HG02885 (cell line): ENCODE measurements around the gene OR5AU1.

Source experiments
- ATAC-seq: cut with Tn5 transposase; IDR thresholded peaks from one replicate; pipeline ENCODE4 v1.9.1; 2021; ENCODE audit warnings: mild to moderate bottlenecking; ENCODE audit not compliant: unreplicated experiment, poor library complexity

Gene OR5AU1

DNA sequence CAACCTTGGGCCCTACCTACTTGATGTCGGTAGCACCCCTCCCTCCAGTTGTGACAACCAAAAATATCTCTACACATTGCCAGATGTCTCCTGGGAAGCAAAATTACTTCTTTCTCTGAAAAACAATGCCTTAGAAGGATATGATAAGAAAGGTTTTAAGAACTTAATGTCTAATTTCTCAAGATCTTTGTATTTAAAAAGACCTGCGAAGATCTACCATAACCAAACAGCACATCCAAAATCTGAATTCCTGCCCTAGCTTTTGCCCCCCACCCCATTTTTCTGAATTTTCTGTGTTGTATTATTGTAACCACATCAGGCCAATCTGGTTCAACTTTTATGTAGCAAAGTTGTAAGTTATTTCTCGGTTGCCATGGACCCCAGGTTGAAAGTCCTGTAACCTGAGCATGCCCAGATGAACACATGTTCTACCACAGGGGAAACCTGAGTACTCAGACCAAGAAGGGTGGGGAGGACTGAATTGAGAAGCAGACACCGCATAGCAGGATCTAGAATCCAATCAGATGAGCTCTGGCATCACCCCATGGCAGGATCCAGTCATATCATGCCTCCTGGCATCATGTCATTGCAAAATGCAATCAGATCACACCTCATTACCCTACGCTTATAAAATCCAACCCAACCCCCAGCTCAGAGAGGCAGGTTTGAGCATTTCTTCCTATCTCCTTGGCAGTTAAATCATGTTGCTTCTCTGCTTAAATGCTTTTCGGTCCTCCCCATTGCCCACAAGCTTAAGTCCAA is 46.3 kb downstream of the OR5AU1 start:
- ATAC-seq = peak; percentile 56

DNA sequence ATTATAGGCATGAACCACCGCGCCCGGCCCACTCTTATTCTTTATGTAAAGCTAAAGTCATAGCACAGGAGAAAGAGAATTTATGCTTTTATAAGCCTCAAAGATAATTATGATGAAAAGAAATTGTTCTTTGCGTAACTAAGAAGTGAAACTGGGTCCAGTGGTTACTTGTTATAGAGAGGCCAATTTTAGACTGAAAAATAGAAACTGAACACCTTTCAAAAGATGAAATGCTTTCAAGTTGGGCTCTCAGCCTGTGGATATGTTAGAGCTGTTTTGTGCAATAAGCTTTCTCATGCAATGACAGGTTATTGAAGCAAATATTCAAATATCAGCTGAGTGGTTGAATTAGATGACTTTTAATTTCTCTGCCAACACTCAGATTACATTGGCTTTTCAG is 47.1 kb downstream of the OR5AU1 start:
- no peak for ATAC-seq

DNA sequence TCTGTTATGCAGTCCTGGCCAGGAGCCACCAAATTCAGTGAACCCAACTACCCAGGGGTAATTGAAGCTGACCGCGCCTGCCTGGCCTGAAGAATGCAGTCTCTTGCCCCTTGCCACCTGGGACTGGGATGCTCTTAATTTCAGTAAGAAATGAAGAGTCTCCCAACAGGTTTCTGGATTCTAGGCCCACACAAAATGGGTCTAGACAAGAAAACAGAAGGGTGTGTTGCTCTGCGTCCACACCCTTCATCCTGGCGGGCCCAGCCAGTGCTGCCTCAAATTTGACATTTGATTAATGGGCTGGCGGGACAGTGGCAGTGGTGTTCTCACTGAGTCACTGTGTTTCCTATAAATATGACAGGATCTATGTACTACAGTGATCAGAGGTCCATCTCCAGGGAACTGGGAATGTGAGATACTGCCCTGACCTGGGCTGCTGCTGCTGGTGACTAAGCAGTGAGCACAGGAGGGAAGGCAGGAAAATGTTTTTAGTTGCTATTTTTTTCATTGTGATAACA is 48.5 kb downstream of the OR5AU1 start:
- no peak for ATAC-seq

DNA sequence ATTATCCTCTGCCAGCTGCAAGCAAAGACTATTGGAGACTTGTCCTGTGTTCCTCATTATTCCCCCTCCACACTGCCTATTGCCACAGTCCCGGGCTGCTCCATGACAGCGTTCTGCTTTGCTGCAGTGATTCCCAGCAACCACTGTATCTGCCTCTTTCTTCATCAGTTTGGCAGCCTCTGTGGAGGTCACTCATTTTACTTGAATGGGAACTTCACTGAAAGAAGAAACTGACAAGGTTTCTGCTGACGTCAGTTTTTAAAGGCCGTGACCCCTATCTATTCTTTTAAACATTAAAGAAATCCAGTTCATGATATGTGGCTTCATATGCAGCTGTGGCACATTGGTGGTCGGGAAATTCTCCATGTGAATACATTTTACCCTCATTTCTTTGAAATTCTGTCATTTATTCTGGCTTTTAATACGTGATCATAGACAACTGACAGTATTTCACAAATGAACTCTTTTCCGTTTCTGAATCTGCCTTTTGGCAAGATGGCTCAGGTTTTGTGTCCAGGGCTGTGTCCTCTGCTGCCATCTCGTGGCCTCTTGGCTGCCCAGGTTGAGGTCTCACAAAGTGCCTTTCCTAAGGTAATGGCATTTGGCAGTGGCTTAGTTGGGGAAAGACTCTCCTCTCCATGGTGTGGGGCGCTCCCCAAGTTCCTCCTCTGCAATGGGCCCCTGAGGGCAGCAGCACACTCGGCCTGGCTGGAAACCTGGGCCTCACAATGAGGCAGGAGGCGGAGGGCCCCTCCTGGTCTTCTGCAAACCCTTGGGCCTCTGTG is 49.2 kb downstream of the OR5AU1 start:
- ATAC-seq = no peak

DNA sequence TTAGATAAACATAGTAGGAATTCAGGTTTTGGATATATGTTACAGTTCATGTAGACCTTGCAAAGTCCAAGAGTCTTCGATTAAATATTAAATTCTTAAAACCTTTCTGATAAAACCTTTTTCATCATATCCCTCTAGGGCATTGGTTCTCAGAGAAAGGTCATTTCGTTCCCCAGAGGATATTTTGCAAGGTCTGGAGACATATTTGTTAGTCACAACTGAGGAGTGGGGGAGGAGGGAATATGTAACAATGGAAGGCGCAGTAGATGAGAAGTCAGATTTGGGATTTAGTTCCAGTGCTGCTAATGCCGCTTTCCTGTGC is 49.7 kb downstream of the OR5AU1 start:
- ATAC-seq = no peak

DNA sequence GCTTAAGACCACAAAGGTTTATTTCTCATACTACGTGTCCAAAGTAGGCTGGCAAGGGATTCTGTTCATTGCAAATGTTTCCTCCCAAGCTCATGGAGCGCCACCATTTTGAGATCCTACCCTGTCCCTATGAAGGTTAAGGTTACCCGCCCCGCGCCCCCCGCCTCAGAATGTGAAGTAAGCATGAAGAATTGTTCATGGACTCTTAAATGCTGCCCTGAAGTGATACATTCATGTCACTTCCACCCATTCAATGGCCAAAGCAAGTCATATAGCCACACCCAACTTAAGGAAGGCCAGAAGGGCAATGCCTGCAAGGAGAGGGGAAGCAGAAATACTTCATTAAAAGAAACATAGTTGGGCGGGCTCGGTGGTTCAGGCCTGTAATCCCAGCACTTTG is 50.8 kb downstream of the OR5AU1 start:
- no peak for ATAC-seq
